Activated CD8-positive, alpha-beta memory T cell treated with anti-CD3 and anti-CD28 coated beads, Interleukin-2, amount 10 ng/mL, durations not matched to agents 7 days and 5 days (primary cell): ENCODE results near the gene ACTN1. TPM values are rescaled to one million over a fixed set of nuclear protein-coding genes. Genes with fewer than 3 reads are reported as not detected.

Experiments
- ATAC-seq: fragments of 150-1000 bp; cut with Tn5 transposase; one replicate; pipeline ENCODE4 v1.10.0; 2021; ENCODE audit warnings: moderate library complexity
- CTCF ChIA-PET: fragments of 350-600 bp; sonication (Branson Sonifier 250); formaldehyde crosslinking; loops from one replicate; lab custom pipeline; 2021; ENCODE audit warnings: antibody characterized with exemption; lab: Charles Lee
- DNase-seq: peaks from one replicate; pipeline ENCODE4 v3.0.0-alpha.2; 2020
- H3K27ac Mint-ChIP-seq: one replicate; pipeline ENCODE4 v1.8.0; 2021; ENCODE audit warnings: mild to moderate bottlenecking, mixed read lengths
- H3K27me3 Mint-ChIP-seq: one replicate; pipeline ENCODE4 v1.8.0; 2021; ENCODE audit warnings: mixed read lengths
- H3K36me3 Mint-ChIP-seq: one replicate; pipeline ENCODE4 v1.8.0; 2021; ENCODE audit warnings: mild to moderate bottlenecking, mixed read lengths
- H3K4me1 Mint-ChIP-seq: one replicate; pipeline ENCODE4 v1.8.0; 2021; ENCODE audit warnings: mixed read lengths
- H3K4me3 Mint-ChIP-seq: one replicate; pipeline ENCODE4 v1.8.0; 2021; ENCODE audit warnings: mild to moderate bottlenecking, moderate library complexity, mixed read lengths
- H3K9me3 Mint-ChIP-seq: one replicate; pipeline ENCODE4 v1.8.0; 2022; ENCODE audit warnings: low read depth, mixed read lengths
- total RNA-seq, 2 experiments: library from RNA; stranded (reverse); gene quantifications; one replicate each; pipeline ENCODE4 v1.2.3, GENCODE V29; 2021

ACTN1 gene
- total RNA-seq, 2 experiments from 2014 or later, result 26.8 to 56.0 TPM

DNA sequence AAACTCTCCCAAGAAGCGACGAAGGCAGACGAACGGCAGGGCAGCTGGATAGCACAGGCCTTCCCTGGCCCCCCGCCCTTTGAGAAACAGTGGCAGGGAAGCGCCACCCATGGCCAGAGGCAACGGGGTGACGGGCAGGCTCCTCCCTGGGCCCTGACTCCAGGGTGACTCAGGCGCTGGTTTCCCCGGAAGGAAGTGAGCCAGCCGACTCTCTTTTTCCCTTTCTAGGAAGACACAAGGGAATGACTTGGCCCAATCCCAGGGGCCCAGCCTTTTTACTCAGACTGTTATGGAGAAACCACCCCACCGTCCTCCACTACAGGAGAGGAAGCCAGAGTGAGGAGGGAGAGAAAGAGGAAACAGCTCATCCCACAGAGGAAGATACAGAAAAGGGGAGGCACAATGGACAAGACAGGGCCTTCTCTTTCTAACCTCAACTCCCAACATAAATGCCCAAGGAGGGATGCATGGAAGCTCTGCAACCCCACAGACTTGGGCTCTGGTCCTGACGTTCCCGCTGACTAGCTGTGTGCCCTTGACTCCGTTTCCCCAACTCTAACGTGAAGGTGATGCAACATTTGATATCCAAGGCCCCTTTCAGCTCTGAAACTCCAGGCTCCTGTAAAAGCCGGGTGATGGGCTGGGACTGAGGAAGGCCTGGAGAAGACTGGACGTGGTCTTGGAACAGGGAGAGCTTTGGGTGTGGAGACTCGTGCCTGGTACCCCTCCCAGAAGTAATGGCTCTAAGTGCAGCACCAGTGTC is 27.9 kb downstream of the ACTN1 start:
- no peak for ATAC-seq
- no peaks in the 10 kb centered on the region for H3K36me3 Mint-ChIP-seq
- no peak overlapping the region for H3K4me3 Mint-ChIP-seq
- no peaks in the 10 kb centered on the region for H3K9me3 Mint-ChIP-seq
- no peak for DNase-seq
- H3K4me1 Mint-ChIP-seq, result peaks cover 6% of the 10 kb centered on the region
- CTCF ChIA-PET, result interaction anchor here (0.6 kb wide), 1 partner anchor 50 kb away, joined by 4 read pairs; no protein-coding TSS in a partner anchor
- H3K27me3 Mint-ChIP-seq, result no peaks in the 10 kb centered on the region
- H3K27ac Mint-ChIP-seq, result no peak overlapping the region

DNA sequence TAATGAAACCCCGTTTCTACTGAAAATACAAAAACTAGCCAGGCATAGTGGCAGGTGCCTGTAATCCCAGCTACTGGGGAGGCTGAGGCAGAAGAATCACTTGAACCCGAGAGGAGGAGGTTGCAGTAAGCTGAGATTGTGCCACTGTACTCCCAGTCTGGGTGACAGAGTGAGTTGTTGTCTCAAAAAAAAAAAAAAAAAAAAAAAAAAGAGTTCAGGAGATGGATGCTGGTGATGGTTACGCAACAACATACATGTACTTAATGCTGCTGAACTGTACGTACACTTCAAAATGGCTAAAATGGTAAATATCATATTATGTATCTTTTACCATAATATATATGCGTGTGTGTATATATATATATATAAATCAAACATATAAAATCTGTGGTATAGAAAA is 29.0 kb downstream of the ACTN1 start:
- no peaks in the 10 kb centered on the region for H3K27me3 Mint-ChIP-seq
- peaks cover 6% of the 10 kb centered on the region for H3K4me1 Mint-ChIP-seq
- no peaks in the 10 kb centered on the region for H3K36me3 Mint-ChIP-seq
- H3K9me3 Mint-ChIP-seq, result no peaks in the 10 kb centered on the region
- no peak for DNase-seq
- no peak for ATAC-seq
- H3K27ac Mint-ChIP-seq, result no peak overlapping the region
- H3K4me3 Mint-ChIP-seq, result no peak overlapping the region
- CTCF ChIA-PET, result no interaction called here

DNA sequence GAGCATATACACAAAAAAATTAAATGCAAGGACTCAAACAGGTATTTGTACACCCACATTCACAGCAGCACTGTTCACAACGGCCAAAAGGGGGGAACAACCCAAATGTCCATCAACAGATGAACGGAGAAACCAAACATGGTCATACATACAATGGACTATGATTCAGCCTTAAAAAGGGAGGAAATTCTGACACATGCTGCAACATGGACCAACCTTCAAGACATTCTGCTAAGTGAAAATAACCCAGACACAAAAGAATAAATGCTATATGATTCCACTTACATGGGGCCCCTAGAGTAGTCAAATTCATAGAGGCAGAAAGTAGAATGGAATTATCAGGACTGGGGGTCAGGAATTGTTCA is 29.5 kb downstream of the ACTN1 start:
- CTCF ChIA-PET, result no interaction called here
- Mint-ChIP-seq H3K27me3 (no peaks in the 10 kb centered on the region), H3K9me3 (no peaks in the 10 kb centered on the region), H3K4me3 (no peak overlapping the region), H3K4me1 (peaks cover 6% of the 10 kb centered on the region), H3K27ac (no peak overlapping the region), H3K36me3 (no peaks in the 10 kb centered on the region)
- ATAC-seq (no peak), DNase-seq (no peak)

DNA sequence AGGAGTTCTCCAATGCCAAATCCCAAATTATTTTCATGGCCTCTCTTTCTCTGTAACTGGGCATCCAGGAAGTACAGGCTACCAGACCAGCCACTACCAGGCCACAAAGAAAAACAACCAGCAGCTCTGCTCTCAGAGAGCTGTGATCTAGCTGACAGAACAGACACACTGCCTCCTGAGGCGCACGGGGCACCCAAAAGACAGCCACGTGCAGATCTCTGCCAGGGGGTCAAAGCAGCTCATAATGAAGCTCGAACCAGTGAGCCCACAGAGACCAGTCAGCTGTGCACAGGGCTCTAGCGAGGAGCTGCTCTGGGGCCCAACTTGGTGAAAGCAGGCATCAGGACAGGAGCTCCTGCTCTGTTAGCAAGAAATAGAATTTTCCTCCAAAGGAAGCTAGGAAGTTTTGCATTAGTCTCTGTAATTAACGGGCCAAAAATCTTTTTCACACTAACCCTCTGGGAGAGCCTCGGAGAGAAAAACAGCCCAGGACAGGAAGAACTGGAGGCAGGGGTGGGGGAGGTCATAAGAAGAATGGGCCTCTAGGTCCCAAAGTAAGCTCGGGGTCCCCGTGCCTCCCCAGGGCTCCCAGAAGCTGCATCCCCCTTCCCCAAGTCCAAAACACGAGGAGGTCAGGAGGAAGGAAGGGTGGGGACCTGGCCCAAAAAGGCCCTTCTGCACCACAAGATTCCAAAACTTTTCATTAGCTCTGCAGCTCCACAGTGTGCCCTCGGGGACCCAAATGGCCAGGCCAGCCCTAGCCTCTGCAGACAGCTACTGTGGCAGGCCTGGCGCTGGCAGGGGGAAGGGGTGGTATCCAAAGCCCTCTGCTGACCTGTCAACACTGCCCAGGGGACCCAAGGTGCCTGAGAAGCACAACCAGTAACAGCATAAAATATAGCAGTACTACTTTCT is 30.2 kb downstream of the ACTN1 start:
- Mint-ChIP-seq H3K27ac (no peak overlapping the region), H3K4me3 (no peak overlapping the region), H3K27me3 (no peaks in the 10 kb centered on the region), H3K4me1 (peaks cover 6% of the 10 kb centered on the region), H3K9me3 (no peaks in the 10 kb centered on the region), H3K36me3 (no peaks in the 10 kb centered on the region)
- CTCF ChIA-PET, result interaction anchor here (0.9 kb wide), 1 partner anchor 38 kb away, joined by 4 read pairs; no protein-coding TSS in a partner anchor
- ATAC-seq, result no peak
- DNase-seq, result no peak

DNA sequence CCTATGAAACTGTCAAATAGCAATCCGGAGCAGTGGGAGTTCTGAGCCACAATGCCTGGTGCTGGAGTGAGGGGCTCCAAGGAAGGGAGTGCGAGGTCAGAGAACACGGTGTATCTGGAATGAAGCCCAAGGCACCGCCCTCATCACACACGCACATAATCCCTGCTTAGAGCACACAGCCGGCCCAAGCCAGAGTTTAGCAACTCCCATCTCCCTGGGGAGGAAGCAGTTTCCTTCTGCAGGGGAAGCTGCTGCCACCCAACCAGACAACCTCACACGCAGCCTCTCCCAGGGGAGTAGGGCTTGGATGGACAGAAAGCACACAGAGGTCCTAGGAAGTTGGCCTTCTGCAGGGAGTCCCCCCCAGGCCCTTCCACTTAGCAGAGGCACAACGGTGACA is 31.3 kb downstream of the ACTN1 start:
- Mint-ChIP-seq H3K36me3 (no peaks in the 10 kb centered on the region), H3K9me3 (no peaks in the 10 kb centered on the region), H3K27ac (no peak overlapping the region), H3K4me1 (peaks cover 3% of the 10 kb centered on the region), H3K4me3 (no peak overlapping the region), H3K27me3 (no peaks in the 10 kb centered on the region)
- no peak for DNase-seq
- no peak for ATAC-seq
- CTCF ChIA-PET, result no interaction called here

DNA sequence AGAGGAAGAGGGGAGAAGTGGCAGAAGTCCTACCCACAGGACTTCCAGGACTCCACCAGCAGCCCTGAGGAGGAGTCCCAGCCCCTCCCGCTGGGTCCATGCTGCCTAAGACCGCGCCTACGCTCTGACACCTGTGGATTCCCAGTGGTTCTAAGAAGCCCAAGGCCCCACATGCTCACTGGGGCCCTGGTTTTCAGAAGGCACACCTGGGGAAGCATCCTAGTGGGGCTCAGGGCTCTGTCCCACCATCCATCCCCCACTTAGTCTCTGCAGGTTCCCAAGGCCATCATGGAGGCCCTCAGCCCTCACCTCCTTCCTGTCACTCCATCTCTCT is 32.6 kb downstream of the ACTN1 start:
- Mint-ChIP-seq H3K27ac (no peak overlapping the region), H3K4me3 (no peak overlapping the region), H3K4me1 (peaks cover 2% of the 10 kb centered on the region), H3K36me3 (no peaks in the 10 kb centered on the region), H3K9me3 (no peaks in the 10 kb centered on the region), H3K27me3 (no peaks in the 10 kb centered on the region)
- ATAC-seq (no peak), DNase-seq (no peak)
- CTCF ChIA-PET, result interaction anchor here (1.1 kb wide), 2 partner anchors 34 to 35 kb away, joined by 3 read pairs; no protein-coding TSS in a partner anchor

DNA sequence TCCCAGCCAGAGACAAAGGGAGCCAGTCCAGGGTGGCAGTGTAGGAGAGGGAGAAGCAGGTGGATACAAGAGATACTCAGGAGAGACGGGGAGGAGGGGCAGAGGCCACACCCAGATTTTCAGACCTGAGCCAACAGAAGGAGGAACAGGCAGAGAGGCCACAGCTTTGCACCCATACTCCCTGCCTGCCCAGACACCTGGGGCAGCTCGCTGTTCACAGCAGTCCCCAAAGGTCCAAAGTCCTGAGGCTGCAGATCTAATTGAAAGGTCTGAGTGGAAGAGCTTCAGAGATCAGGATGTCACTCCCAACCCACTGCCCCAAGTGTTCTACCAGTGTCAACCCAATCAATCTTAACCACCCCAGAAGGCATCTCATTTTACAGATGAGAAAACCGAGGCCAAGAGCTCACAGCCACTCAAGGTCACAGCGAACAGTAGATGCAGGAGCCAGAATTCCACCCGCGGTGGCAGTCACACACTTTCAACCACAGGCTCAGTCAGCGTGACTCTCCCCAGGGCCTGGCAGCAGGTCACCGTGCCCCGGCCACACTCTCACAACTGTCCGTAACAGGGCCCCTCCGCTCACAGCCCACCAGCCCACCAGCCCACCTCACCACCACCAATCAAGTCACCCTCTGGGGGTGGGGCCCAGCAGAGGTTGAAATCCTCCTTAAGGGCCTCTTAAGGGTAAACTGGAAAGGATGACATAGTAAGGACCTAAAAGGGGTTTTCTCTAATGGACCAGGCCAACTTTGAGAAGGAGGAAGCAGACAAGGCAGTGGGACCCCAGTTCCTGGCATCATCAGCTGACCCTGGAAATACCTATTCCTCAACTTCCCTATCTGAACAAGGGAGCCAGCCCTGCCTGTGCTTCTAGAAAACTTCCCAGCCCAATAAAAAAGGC is 33.3 kb downstream of the ACTN1 start:
- peaks cover 2% of the 10 kb centered on the region for H3K4me1 Mint-ChIP-seq
- no peak for ATAC-seq
- no peaks in the 10 kb centered on the region for H3K27me3 Mint-ChIP-seq
- H3K4me3 Mint-ChIP-seq, result no peak overlapping the region
- no peak for DNase-seq
- CTCF ChIA-PET, result interaction anchor here (1.1 kb wide), 1 partner anchor 33 kb away, joined by 3 read pairs; no protein-coding TSS in a partner anchor
- H3K36me3 Mint-ChIP-seq, result no peaks in the 10 kb centered on the region
- no peaks in the 10 kb centered on the region for H3K9me3 Mint-ChIP-seq
- no peak overlapping the region for H3K27ac Mint-ChIP-seq

DNA sequence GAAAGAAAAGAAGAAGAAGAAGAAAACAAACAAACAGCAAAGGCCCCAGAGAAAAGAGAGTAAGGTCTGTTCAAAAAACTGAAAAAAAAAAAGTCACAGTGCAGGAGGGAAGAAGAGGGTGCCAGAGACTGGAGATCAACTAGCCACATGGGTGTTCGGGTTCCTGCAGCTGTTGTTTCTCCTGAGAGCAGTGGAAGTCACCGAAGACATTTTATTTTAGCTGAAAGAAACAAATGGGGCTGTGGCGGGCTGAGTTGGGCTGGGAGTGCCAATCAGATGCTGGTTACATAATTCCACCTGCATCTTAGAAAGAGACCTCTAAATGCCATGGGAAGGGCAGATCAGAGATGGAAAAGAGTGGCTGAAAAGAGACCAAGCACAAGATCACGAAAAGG is 33.9 kb downstream of the ACTN1 start:
- DNase-seq (no peak), ATAC-seq (no peak)
- CTCF ChIA-PET, result no interaction called here
- H3K36me3 Mint-ChIP-seq, result no peaks in the 10 kb centered on the region
- no peak overlapping the region for H3K27ac Mint-ChIP-seq
- H3K27me3 Mint-ChIP-seq, result no peaks in the 10 kb centered on the region
- no peaks in the 10 kb centered on the region for H3K9me3 Mint-ChIP-seq
- no peak overlapping the region for H3K4me3 Mint-ChIP-seq
- H3K4me1 Mint-ChIP-seq, result peaks cover 2% of the 10 kb centered on the region

DNA sequence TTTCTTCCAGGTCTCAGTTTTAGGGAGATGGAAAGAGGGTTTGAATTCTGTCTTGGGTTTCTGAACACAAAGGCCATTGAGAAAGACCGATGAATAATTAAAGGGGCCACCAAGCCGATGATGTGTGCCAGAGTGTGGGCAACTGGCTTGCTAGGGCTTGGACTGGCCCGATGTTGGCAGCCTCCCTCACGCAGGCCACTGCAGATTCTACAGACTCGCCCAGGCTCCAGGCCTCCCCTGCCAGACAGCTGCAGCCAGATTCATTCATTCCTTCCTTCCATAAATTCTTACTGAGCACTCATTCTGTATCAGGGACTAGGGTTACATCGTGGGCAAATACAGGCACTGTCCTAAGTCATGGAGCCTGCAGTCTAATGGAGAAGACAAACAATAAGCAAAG is 34.9 kb downstream of the ACTN1 start:
- CTCF ChIA-PET, result no interaction called here
- Mint-ChIP-seq H3K27ac (no peak overlapping the region), H3K4me3 (no peak overlapping the region), H3K4me1 (no peaks in the 10 kb centered on the region), H3K9me3 (no peaks in the 10 kb centered on the region), H3K27me3 (no peaks in the 10 kb centered on the region), H3K36me3 (no peaks in the 10 kb centered on the region)
- ATAC-seq, result no peak
- DNase-seq, result no peak

DNA sequence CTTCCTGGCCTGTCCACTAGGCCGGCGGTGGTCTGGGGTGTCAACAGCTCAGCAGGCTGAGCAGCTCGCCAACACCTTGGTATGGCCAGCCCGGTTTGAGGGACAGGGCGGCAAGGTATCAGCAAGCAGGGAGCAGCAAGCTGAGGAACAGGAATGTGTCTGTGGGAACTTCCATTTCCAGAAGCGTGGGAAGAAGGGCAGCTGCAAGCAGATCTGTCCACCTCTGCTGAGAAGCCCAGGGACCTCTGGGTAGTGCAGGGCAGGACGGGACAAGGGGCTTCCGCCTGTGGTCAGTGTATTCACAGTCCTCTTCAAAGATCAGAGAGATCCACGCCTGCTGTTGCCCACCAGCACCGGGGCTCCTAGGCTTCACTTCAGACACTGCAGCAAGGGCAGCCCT is 36.0 kb downstream of the ACTN1 start:
- H3K27me3 Mint-ChIP-seq, result no peaks in the 10 kb centered on the region
- H3K27ac Mint-ChIP-seq, result no peak overlapping the region
- CTCF ChIA-PET, result no interaction called here
- no peaks in the 10 kb centered on the region for H3K4me1 Mint-ChIP-seq
- H3K9me3 Mint-ChIP-seq, result no peaks in the 10 kb centered on the region
- no peaks in the 10 kb centered on the region for H3K36me3 Mint-ChIP-seq
- DNase-seq (no peak), ATAC-seq (no peak)
- no peak overlapping the region for H3K4me3 Mint-ChIP-seq

DNA sequence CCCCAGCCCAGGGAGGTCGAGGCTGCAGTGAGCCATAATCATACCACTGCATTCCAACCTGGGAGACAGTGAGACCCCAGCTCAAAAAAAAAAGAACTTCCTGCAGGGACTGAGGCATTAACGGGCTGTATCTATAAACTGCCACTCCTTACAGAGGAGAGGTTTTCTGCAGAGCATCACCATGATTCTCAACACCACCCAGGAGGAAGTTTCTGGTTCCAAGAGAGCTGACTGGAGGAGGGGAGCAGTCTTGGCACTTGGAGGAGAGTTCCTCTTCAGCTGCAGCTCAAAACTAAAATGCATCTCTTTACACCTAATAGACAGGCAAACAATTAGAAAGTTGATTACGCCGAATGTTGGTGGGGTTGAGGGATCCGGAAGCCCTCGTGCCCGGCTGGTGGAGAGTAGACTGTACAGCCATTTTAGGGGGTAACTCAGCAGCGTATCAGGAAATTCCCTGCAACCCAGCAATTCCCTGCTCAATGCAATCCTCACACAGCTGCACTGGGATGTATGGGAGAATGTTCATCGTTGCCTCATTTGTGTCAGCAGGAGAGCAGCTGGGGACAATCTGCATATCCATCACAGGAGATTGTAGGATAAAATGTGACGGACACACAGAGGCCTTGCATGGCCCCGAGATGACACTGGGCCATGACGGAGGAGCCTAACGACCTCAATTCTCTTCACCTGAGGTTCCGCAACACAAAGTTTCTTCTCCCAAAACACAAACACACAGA is 36.6 kb downstream of the ACTN1 start:
- Mint-ChIP-seq H3K27me3 (no peaks in the 10 kb centered on the region), H3K27ac (no peak overlapping the region), H3K9me3 (no peaks in the 10 kb centered on the region), H3K4me1 (no peaks in the 10 kb centered on the region), H3K36me3 (no peaks in the 10 kb centered on the region), H3K4me3 (no peak overlapping the region)
- CTCF ChIA-PET, result no interaction called here
- no peak for ATAC-seq
- DNase-seq, result no peak

DNA sequence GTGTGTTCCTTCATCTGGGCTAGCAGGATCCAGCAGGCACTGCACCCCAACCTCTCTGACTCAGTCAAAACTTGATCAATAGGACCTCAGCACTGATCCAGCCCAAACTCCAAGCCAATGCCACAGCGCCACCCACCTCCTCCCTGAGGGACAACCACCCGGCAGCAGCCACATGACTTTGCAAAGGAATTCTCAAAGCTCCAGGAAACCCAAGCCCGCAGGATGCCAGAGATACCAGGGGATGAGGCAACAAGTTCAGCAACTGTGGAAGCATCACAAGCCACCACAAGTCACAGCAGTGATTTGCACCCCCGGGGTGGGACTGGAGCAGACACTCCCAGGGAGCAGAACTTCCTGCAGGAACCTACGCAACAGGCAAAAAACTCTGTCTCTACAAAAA is 37.3 kb downstream of the ACTN1 start:
- no peak overlapping the region for H3K4me3 Mint-ChIP-seq
- no peak for ATAC-seq
- no peak for DNase-seq
- no peaks in the 10 kb centered on the region for H3K9me3 Mint-ChIP-seq
- H3K4me1 Mint-ChIP-seq, result no peaks in the 10 kb centered on the region
- H3K27me3 Mint-ChIP-seq, result no peaks in the 10 kb centered on the region
- H3K36me3 Mint-ChIP-seq, result no peaks in the 10 kb centered on the region
- CTCF ChIA-PET, result no interaction called here
- H3K27ac Mint-ChIP-seq, result no peak overlapping the region
